HG03558 (cell line): Measurements from ENCODE around the gene NPL.

Experiments used
- ATAC-seq: cut with Tn5 transposase; IDR thresholded peaks from one replicate; pipeline ENCODE4 v1.9.1; 2021; ENCODE audit warnings: moderate number of reproducible peaks; ENCODE audit not compliant: unreplicated experiment; ENCODE audit errors: extremely low read depth

NPL gene

DNA sequence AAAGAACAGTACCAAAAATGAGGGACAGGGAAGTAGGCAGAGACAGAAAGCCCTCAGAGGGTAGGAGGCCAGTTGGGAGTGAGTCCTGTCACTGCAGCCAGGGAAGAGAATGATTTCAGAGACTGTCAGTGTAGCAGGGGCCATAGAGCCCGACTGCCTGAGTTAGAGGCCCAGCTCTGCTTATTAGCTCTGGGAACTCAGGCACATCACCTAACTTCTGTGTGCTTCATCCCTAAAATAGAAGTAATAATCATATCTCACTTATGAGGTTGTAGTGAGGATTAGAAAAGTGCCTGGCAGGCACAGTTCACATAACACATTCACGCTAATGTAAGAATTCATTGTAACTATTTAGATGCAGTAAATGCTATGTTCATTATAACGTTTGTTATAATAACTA, 18.3 kb downstream of the NPL start:
- ATAC-seq, result no peak

DNA sequence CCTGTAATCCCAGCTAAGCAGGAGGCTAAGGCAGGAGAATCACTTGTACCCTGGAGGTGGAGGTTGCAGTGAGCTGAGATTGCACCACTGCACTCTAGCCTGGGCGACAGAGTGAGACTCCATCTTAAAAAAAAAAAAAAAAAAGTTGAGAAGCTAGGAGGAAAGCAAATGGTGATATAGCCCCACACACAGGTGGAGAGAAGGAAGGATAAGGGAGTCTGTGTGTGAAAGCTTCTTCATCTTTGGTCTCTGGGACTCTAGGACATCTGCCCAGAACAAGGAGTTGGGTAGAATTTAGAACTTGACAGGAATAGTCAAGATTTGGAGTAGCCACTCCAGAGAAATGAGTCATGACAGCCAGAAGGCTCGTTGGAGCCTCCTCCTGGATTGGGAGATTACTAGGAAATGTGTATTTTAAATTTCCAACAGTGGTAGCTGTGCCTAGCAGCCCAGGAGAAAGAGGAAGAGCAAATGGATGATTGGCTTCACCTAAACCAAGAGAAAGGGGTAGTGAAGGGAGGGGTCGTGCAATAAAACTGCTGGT, 19.9 kb downstream of the NPL start:
- no peak for ATAC-seq

DNA sequence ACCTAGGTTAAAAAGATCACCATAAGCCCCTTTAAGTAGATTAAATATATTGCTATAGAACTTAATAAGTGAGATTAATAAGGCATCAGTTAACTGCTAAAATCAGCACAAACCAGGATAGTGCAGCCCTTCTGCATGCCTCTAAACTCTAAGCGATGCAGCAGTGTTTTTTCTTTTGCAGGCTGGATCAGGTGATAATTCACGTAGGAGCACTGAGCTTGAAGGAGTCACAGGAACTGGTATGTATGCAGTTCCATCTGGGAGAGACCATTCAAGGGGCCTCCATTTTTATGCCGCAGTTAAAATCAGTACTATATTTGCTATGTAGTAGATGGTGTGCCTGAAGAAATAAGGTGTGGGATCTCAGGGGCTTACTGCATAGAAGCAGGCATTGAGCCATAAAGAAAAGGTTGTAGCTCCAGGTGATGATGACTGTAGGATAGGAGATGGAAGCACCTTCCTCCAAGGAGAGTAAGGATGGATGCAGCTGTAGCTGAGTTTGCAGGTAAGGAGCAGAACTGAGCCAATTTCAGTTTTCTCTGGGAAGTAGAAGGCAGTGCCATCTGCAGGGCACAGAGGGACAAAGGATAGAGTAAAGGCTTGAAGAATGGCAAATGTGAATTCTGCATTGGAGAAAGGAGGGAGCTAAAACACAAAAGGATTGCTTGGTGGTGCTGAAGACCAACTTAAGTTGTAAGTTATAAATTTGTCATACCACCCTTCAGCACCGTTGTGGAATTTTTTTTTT, 22.6 kb downstream of the NPL start:
- ATAC-seq, result no peak

- no peak for ATAC-seq
Observed at GRCh38 chr1:182816863-182817262, 27.3 kb downstream of the NPL start.

- ATAC-seq, result no peak
Observed at GRCh38 chr1:182817802-182818201, 28.2 kb downstream of the NPL start.

- ATAC-seq, result no peak
Observed at GRCh38 chr1:182823220-182823619, 33.6 kb downstream of the NPL start.

- ATAC-seq, result no peak
Observed at GRCh38 chr1:182826892-182827291, 37.3 kb downstream of the NPL start.

- no peak for ATAC-seq
Observed at GRCh38 chr1:182829285-182829932, 39.8 kb downstream of the NPL start.

DNA sequence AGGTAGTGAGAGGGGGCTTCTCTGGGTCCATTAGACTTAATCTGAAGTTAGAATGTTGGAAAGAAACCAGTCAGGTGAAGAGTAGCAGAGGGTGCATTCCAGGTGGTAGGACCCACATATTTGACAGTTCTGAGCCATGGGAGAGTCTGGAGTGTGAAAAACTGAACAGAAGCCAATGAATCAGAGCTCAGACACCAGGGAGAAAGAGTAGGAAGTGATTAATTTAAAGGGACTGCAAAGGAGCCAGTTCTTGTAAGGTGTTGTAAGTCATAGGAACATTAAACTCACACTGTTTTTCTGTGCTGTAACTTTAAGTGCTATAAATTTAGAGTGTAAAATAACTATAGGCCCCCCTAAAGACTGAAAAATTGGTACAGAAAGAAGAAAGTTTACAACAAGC, 43.7 kb downstream of the NPL start:
- no peak for ATAC-seq

DNA sequence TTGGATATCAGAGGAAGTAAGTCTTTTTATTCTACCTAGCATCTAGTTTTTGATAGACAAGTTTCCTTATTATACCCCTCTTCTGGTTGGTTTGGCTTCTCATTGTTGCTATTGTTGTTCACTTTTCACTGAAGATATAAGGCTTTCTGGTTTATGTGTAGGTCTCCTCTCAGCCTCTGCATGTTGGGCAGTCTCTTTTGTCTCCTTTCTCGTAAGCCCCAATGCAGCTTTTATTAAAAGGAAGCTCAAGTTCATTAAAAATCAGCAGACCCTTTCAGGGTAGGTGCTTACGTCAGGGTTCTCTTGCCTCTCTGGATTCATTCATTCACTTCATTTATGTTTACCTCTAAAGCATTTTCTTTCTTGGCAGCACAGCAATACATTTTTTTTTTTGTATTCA, 44.8 kb downstream of the NPL start:
- ATAC-seq, result no peak

DNA sequence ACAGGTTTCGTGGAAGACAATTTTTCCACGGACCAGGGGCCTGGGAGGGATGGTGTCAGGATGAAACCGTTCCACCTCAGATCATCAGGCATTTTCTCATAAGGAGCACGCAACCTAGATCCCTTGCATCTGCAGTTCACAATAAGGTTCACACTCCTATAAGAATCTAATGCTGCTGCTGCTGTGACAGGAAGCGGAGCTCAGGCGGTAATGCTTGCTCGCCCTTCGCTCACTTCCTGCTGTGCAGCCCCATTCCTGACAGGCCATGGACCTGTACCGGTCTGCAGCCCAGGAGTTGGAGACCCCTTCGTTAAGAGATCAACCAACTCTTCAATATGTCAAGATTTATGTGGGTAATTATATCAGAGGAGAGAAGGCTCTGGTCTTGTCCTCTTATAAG, 46.2 kb downstream of the NPL start:
- ATAC-seq, result no peak

DNA sequence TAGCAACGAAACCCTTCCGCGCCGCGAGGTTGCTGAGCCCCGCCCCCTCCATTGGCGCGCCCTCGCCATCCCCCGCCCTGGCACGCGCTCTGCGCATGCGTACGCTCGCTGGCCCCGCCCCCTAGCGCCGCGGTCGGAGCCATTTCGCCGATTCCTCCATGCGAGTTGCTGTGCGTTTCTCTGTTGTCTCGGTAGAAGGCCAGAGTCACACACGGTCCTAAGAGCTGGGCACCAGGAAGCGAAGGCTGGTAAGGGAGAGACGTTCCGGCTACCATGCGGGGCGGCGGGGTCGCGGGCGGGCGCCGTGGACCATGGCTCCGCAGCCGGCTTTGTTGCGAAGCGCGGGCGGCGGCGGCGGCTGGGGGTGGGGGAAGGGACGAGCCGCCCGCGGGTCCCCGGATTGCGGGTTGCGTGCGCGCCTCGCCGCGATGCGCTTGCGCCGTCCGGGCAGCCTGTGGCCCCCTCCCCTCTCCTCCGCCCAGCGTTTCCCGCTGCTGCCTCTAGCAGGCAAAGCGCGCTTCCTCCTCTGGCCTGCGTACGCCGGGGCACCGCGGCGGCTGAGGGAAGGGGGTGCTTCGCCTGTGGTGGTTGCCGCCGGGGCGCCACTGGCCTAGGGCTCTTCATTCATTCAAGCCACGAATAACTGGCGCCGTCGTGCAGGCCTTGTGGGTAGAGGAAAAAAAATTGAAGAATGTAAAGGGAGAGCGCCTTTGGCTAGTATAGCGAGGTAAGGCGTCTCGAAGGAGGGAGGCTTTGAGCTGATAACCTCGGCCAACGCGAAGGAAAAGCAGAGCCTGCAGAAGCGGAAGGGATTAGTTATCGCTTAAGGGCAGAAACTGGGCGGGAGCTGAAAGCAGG, 49.9 kb downstream of the NPL start, which contains the start of gene DHX9:
TSS of gene DHX9 (plus strand) at position 139 of the 858 bp plus-strand sequence. CDS start 3,220 bp downstream, outside the sequence.
- ATAC-seq, result peak; percentile 66

GRCh38 chr1:182841368-182841988, 51.9 kb downstream of the NPL start:
- ATAC-seq, result no peak

GRCh38 chr1:182842265-182842664, 52.7 kb downstream of the NPL start:
- ATAC-seq, result no peak

GRCh38 chr1:182845379-182845778, 55.8 kb downstream of the NPL start:
- ATAC-seq, result no peak

DNA sequence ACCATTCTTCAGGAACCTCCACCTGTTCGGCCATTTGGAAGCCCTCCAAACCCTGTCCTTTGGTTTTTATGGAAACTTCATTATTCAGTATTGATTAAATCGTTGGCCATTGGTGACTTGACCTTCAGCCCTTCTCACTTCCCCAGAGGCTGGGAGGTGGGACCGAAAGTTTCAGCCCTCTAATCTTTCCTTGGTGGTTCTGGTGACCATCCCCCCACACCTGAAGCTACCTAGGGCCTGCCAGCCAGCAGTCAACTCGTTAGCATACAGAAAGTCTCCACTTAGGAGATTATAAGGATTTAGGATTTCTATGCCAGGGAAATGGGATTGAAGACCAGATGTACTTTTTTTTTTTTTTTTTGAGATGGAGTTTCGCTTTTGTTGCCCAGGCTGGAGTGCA, 56.3 kb downstream of the NPL start:
- no peak for ATAC-seq

DNA sequence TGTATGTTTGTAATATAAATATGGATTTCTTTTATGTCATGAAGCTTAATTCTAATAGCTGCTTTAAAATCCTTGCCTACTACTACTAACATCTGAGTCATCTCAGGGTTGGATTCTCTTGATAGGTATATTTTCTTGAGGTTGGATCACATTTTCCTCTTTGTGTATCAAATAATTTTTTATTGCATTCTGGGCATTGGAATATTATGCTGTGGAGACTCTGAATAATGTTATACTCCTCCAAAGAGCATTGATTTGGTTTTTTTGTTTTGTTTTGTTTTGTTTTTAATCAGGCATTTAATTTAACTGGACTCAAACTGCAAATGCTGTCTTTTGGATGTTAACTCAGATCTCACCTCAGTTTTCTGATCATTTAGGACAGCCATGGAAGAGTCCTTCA, 57.5 kb downstream of the NPL start:
- no peak for ATAC-seq

DNA sequence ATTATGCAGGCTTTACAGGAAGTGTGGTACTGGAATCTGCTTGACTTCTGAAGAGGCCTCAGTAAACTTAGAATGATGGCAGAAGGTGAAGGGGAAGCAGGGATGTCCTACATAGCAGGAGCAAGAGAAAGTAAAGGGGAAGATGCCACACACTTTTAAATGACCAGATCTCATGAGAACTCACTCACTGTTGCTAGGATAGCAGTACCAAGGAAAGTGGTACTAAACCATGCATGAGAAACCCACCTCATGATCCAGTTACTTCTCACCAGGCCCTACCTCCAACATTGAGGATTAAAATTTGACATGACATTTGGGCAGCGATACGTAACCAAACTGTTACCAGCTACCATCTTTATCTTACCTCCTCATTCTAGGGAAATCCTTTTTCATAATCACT, 59.2 kb downstream of the NPL start:
- ATAC-seq, result no peak

GRCh38 chr1:182850319-182850718, 60.7 kb downstream of the NPL start:
- ATAC-seq, result no peak

DNA sequence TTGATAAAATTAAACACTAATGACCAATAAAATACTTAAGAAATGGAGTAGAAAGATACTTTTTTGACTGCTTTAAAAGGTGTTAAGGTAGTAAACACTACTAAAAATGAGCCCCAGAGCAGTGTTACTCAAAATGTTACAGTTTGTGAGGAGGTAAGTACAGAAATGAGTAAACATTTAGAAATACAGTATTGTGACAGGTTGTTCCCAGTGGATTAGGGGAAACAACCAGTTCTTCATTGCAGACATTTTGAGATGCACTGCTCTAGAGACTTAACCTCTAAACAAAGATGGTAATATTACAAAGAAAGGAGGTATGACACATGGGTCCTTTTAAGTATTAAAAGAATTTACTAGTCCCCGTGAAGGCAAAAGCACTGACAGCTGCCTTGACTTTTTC, 62.3 kb downstream of the NPL start:
- no peak for ATAC-seq
